SK-N-MC (cell line): Measurements from ENCODE around the gene DENND4C.
"Not testable (repeated sequence)": the region's sequence is repeated elsewhere in the genome, so short reads cannot be mapped to it uniquely, and the experiment has no call there.

Source experiments
- DNase-seq: peaks from one replicate; pipeline ENCODE4 v3.0.0-alpha.2; 2011; ENCODE audit warnings: low read depth, low spot score
- H3K27ac ChIP-seq: fragments of 200-600 bp; sonication (generic); 2 replicates; pipeline ENCODE4 v1.5.1; 2016; ENCODE audit warnings: mixed run types
- H3K36me3 ChIP-seq: fragments of 200-600 bp; sonication (generic); 2 replicates; pipeline ENCODE4 v1.6.1; 2017; ENCODE audit warnings: antibody characterized with exemption, low read length, mixed read lengths; ENCODE audit not compliant: insufficient read depth
- H3K4me3 ChIP-seq: fragments of 200-600 bp; sonication (generic); 2 replicates; pipeline ENCODE4 v1.5.1; 2016
- H3K9ac ChIP-seq: fragments of 200-600 bp; sonication (generic); 2 replicates; pipeline ENCODE4 v1.8.0; 2017; ENCODE audit warnings: mixed run types, mixed read lengths; ENCODE audit not compliant: insufficient read length
- H3K9me3 ChIP-seq: fragments of 200-600 bp; sonication (generic); 2 replicates; pipeline ENCODE4 v1.6.1; 2017; ENCODE audit warnings: low read depth, mild to moderate bottlenecking, antibody characterized with exemption, low read length, moderate library complexity, mixed read lengths
- EZH2 ChIP-seq: fragments of 200-600 bp; sonication (generic); IDR thresholded peaks from one replicate; pipeline ENCODE4 v1.6.1; 2017; ENCODE audit warnings: antibody characterized with exemption
- FOXP2 ChIP-seq: optimal IDR thresholded peaks from 2 replicates; pipeline ENCODE3; 2011; ENCODE audit warnings: mild to moderate bottlenecking, moderate library complexity; ENCODE audit not compliant: insufficient read depth; ENCODE audit errors: extremely low read length, control extremely low read depth
- POLR2AphosphoS5 ChIP-seq: IDR thresholded peaks from 2 replicates; pipeline ENCODE4 v1.6.1; 2012; ENCODE audit warnings: mild to moderate bottlenecking, low read depth, low read length, borderline replicate concordance

The DENND4C gene

DNA sequence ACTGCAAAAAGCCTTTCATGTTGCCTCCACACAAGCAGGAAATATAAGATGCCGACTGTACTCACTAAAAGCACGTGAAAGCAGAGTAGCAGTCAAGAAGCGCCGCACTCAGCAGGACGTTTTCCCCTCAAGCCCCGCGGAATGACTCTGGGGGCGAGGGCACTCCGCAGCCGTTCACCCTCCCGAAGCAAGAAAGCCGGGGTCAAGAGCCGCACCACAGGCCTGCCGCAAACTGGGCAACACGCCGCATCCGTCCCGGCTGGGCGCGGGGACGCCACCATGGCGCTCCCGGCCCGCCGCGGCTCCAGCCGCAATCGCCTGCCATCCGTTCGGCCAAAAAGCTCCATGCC lies 149.2 kb downstream of the DENND4C start:
- H3K36me3 ChIP-seq, result peaks cover 49% of the 10 kb centered on the region
- no peak for DNase-seq
- peak overlapping the region; percentile 83 for H3K4me3 ChIP-seq
- TF ChIP-seq POLR2AphosphoS5 (no peak), FOXP2 (no peak), EZH2 (no peak)
- peak overlapping the region; percentile 99 for H3K9ac ChIP-seq
- peak overlapping the region; percentile 88 for H3K27ac ChIP-seq
- no peaks in the 10 kb centered on the region for H3K9me3 ChIP-seq

DNA sequence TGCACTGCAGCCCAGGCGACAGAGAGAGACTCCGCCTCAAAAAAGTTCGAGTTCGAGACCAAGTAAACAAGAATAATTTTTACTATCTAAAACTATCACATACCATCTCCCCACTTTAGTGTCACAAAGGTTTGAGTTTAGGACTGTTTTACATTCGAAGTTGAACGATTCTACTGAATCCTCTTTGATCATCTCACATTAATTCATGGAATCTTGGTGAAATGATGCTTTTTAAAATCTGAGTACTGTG lies 150.3 kb downstream of the DENND4C start:
- Histone ChIP-seq H3K4me3 (peak overlapping the region; percentile 83), H3K9ac (peak overlapping the region; percentile 96), H3K36me3 (peaks cover 39% of the 10 kb centered on the region), H3K9me3 (no peaks in the 10 kb centered on the region), H3K27ac (peak overlapping the region; percentile 89; the same call in 1 of the 2 replicates)
- TF ChIP-seq EZH2, result no peak
- DNase-seq, result no peak

GRCh38 chr9:19381656-19382055 lies 151.2 kb downstream of the DENND4C start:
- Histone ChIP-seq H3K4me3 (no peak overlapping the region), H3K9ac (peak overlapping the region; percentile 96), H3K27ac (no peak overlapping the region), H3K9me3 (no peaks in the 10 kb centered on the region), H3K36me3 (peaks cover 30% of the 10 kb centered on the region)
- TF ChIP-seq POLR2AphosphoS5 (no peak), FOXP2 (no peak), EZH2 (no peak)
- DNase-seq, result no peak

GRCh38 chr9:19385212-19385611 lies 154.7 kb downstream of the DENND4C start:
- not testable (repeated sequence) for H3K27ac ChIP-seq, H3K9me3 ChIP-seq, H3K9ac ChIP-seq, DNase-seq, H3K36me3 ChIP-seq, H3K4me3 ChIP-seq

- H3K36me3 ChIP-seq, result no peaks in the 10 kb centered on the region
- TF ChIP-seq FOXP2, result no peak
- TF ChIP-seq POLR2AphosphoS5, result no peak
- no peak for TF ChIP-seq EZH2
Measured at GRCh38 chr9:19385786-19386501, 155.5 kb downstream of the DENND4C start.

GRCh38 chr9:19386502-19387044 lies 156.1 kb downstream of the DENND4C start:
- TF ChIP-seq FOXP2, result no peak
- TF ChIP-seq POLR2AphosphoS5, result no peak
- H3K27ac ChIP-seq, result no peak overlapping the region
- H3K36me3 ChIP-seq, result no peaks in the 10 kb centered on the region
- H3K4me3 ChIP-seq, result no peak overlapping the region
- no peaks in the 10 kb centered on the region for H3K9me3 ChIP-seq
- no peak for DNase-seq
- H3K9ac ChIP-seq, result no peak overlapping the region

More at GRCh38 chr9:19385786-19386501, 155.5 kb downstream of the DENND4C start:
- H3K9ac ChIP-seq, result no peak overlapping the region
- no peak overlapping the region for H3K27ac ChIP-seq
- DNase-seq, result no peak
- no peaks in the 10 kb centered on the region for H3K9me3 ChIP-seq
- no peak overlapping the region for H3K4me3 ChIP-seq

GRCh38 chr9:19387317-19387716 lies 156.8 kb downstream of the DENND4C start:
- no peaks in the 10 kb centered on the region for H3K36me3 ChIP-seq
- H3K27ac ChIP-seq, result no peak overlapping the region
- no peak overlapping the region for H3K9ac ChIP-seq
- TF ChIP-seq EZH2, result no peak
- TF ChIP-seq POLR2AphosphoS5, result no peak
- no peak for TF ChIP-seq FOXP2
- no peaks in the 10 kb centered on the region for H3K9me3 ChIP-seq
- DNase-seq, result no peak
- no peak overlapping the region for H3K4me3 ChIP-seq

DNA sequence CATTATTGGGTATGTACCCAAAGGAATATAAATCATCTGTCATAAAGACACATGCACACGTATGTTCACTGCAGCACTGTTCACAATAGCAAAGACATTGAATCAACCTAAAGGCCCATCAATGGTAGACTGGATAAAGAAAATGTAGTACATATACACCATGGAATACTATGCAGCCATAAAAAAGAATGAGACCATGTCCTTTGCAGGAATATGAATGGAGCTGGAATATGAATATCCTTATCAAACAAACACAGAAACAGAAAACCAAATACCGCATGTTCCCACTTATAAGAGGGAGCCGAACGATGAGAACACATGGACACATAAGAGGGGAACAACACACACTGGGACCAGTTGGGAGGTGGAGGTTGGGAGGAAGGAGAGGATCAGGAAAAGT lies 159.0 kb downstream of the DENND4C start:
- not testable (repeated sequence) for H3K27ac ChIP-seq, H3K4me3 ChIP-seq, DNase-seq, H3K36me3 ChIP-seq, H3K9ac ChIP-seq, H3K9me3 ChIP-seq

GRCh38 chr9:19397845-19398244 lies 167.4 kb downstream of the DENND4C start:
- Histone ChIP-seq H3K4me3 (no peak overlapping the region), H3K9ac (no peak overlapping the region), H3K27ac (no peak overlapping the region), H3K36me3 (no peaks in the 10 kb centered on the region), H3K9me3 (0 out of 2 replicates have a peak, but pooled peaks cover 3% of the 10 kb centered on the region)
- TF ChIP-seq FOXP2, result no peak
- no peak for TF ChIP-seq EZH2
- no peak for TF ChIP-seq POLR2AphosphoS5
- no peak for DNase-seq

- H3K4me3 ChIP-seq, H3K9ac ChIP-seq, H3K9me3 ChIP-seq, DNase-seq, H3K27ac ChIP-seq, H3K36me3 ChIP-seq: not testable (repeated sequence)
Measured at GRCh38 chr9:19403231-19403630, 172.7 kb downstream of the DENND4C start.
